Karpas-422 (cell line): ENCODE results near the gene DDX21. TPM values are rescaled to one million over a fixed set of nuclear protein-coding genes. Genes with fewer than 3 reads are reported as not detected.

Source experiments
- DNase-seq: peaks from one replicate; pipeline ENCODE4 v3.0.0-alpha.2; 2015
- H2AFZ ChIP-seq: fragments of 200-600 bp; sonication (generic); 2 replicates; pipeline ENCODE4 v1.6.1; 2014; ENCODE audit warnings: antibody characterized with exemption, low read length, mixed read lengths
- H3K27ac ChIP-seq: fragments of 200-600 bp; sonication (generic); 2 replicates; pipeline ENCODE4 v1.5.1; 2014; ENCODE audit warnings: mild to moderate bottlenecking, low read length, moderate library complexity
- H3K27me3 ChIP-seq: fragments of 200-600 bp; sonication (generic); 2 replicates; pipeline ENCODE4 v1.6.1; 2014; ENCODE audit warnings: low read length, mixed read lengths
- H3K36me3 ChIP-seq: fragments of 200-600 bp; sonication (generic); 2 replicates; pipeline ENCODE4 v1.6.1; 2014; ENCODE audit warnings: low read length, mixed read lengths; ENCODE audit not compliant: insufficient read depth
- H3K4me1 ChIP-seq: fragments of 200-600 bp; sonication (generic); 2 replicates; pipeline ENCODE4 v1.6.1; 2014; ENCODE audit warnings: mild to moderate bottlenecking, low read length, mixed read lengths
- H3K4me2 ChIP-seq: fragments of 200-600 bp; sonication (generic); 2 replicates; pipeline ENCODE4 v1.6.1; 2014; ENCODE audit warnings: low read length, low read depth, mild to moderate bottlenecking; ENCODE audit not compliant: poor library complexity, severe bottlenecking
- H3K4me3 ChIP-seq: fragments of 200-600 bp; sonication (generic); 2 replicates; pipeline ENCODE4 v1.5.1; 2014; ENCODE audit warnings: mild to moderate bottlenecking, antibody characterized with exemption, low read length, mixed read lengths
- H3K79me2 ChIP-seq: fragments of 200-600 bp; sonication (generic); 2 replicates; pipeline ENCODE4 v1.6.1; 2014; ENCODE audit warnings: mild to moderate bottlenecking, low read length, mixed read lengths
- H3K9ac ChIP-seq: fragments of 200-600 bp; sonication (generic); 2 replicates; pipeline ENCODE4 v1.6.0; 2014; ENCODE audit warnings: low read length
- H3K9me2 ChIP-seq: fragments of 200-600 bp; sonication (generic), shearing (Covaris generic); replicated peaks from 2 replicates; pipeline ENCODE4 v1.6.0; 2014; ENCODE audit warnings: mild to moderate bottlenecking, low read length, moderate library complexity; ENCODE audit not compliant: insufficient read depth
- H3K9me3 ChIP-seq: fragments of 300-700, 200-600 bp; sonication (generic); 2 replicates; pipeline ENCODE4 v1.6.1; 2014; ENCODE audit warnings: low read length, mixed read lengths
- H4K20me1 ChIP-seq: fragments of 200-600 bp; sonication (generic); 2 replicates; pipeline ENCODE4 v1.6.1; 2014; ENCODE audit warnings: mild to moderate bottlenecking, antibody characterized with exemption, low read length, low read depth; ENCODE audit not compliant: insufficient read depth
- total RNA-seq: library from RNA; depleted of rRNA; stranded (reverse); fragments of >200 nt; shearing (Covaris generic); gene quantifications from 2 replicates; pipeline ENCODE4 v1.2.3, GENCODE V29; 2014; ENCODE audit warnings: low replicate concordance

Gene DDX21
- total RNA-seq, 1 experiment from 2014 or later = 89.8 TPM

DNA sequence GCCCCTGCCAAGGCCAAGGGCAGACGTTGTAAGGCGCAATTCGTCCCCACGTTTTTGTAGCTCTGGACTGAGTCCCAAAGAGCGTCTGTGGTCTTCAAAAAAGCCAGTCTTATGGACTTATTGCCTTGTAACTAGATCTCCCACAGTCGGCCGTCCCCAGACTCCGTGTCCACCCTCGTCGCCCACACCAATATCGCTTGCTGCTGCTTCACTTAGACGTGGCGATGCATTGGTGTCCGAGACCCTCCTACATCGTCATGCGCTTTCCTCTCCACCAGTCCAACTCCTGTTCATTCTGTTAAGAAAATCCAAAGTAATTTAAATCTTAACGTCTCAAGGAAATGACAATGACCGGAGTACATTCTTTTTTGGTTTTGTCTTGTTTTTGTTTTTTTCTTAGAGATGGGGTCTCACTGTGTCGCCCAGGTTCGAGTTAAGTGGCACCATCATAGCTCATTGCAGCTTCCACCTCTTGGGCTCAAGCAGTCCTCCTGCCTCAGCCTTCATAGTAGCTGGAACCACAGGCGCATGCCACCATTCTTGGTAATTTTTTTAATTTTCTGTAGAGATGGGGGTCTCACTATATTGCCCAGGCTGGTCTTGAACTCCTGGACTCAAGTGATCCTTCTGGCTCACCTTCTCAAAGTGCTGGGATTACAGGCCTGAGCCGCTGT, 33.5 kb downstream of the DDX21 start:
- Histone ChIP-seq H3K4me2 (peak overlapping the region; percentile 68), H3K27ac (no peak overlapping the region), H3K9ac (peak overlapping the region; percentile 86), H3K4me1 (peaks cover 22% of the 10 kb centered on the region), H3K27me3 (no peaks in the 10 kb centered on the region), H4K20me1 (no peaks in the 10 kb centered on the region), H2AFZ (no peak overlapping the region; the same call in 1 of the 2 replicates), H3K9me2 (no peaks in the 10 kb centered on the region), H3K4me3 (peak overlapping the region; percentile 94), H3K36me3 (peaks cover 12% of the 10 kb centered on the region), H3K79me2 (peaks cover 57% of the 10 kb centered on the region), H3K9me3 (no peaks in the 10 kb centered on the region)
- DNase-seq = no peak

DNA sequence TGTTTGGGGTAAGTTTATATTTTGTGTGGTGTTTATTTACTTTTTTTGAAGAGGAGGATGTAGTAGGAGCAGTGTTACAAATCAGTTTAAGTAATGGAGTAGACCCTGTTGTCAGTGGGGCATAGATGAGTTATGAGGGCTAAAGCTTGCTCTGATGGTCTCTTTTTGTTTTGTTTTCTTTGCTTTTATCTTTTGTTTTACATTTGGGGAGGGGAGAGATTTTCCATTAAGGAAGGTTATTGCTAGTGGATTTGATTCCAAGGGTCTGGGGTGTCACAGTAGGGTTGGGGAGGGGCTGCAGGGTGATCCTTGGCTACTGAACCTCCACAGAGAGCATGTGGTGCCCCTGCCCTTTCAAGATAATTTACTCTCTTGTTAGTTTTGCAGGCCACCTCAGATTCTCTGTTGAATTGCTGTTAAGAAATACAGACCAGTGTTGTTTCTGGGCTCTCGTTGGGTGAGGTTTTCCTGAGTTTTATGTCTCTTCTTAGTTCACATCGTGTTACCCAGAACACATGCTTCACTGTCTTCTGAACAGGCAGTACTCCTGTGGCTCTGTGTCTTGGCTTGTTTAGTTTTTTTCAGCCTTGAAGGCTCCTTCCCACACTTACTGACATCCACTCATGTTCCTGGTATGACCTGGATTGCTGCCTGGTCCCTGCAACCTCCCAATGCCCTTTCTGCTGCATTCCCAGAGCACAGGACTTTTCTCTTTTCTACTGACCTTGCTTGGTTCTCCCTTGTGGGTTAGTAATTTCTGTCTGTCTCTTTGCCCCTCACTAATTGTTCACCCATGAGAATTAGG, 36.9 kb downstream of the DDX21 start:
- no peaks in the 10 kb centered on the region for H3K9me2 ChIP-seq
- H3K9ac ChIP-seq = no peak overlapping the region
- no peaks in the 10 kb centered on the region for H3K27me3 ChIP-seq
- no peaks in the 10 kb centered on the region; the same call in 1 of the 2 replicates for H3K36me3 ChIP-seq
- H3K79me2 ChIP-seq = peaks cover 85% of the 10 kb centered on the region
- no peak for DNase-seq
- no peaks in the 10 kb centered on the region for H3K9me3 ChIP-seq
- H3K4me3 ChIP-seq = no peak overlapping the region
- H3K4me2 ChIP-seq = no peak overlapping the region
- peaks cover 19% of the 10 kb centered on the region for H3K4me1 ChIP-seq
- H2AFZ ChIP-seq = no peak overlapping the region
- H4K20me1 ChIP-seq = no peaks in the 10 kb centered on the region
- H3K27ac ChIP-seq = no peak overlapping the region

DNA sequence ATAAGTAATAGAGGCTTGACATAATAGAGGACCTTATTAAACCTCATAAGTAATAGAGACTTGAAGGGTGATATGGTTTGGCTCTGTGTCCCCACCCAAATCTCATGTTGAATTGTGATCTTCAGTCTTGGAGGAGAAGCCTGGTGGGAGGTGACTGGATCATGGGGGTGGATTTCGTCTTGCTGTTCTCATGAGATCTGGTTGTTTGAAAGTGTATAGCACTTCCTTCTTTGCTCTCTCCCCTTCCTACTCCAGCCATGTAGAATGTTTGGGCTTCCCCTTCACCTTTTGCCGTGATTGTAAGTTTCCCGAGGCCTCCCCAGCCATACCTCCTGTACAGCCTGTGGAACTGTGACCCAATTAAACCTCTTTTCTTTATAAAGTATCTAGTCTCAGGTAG, 41.2 kb downstream of the DDX21 start:
- Histone ChIP-seq H3K27ac (no peak overlapping the region), H3K4me2 (no peak overlapping the region)
- DNase-seq = no peak

DNA sequence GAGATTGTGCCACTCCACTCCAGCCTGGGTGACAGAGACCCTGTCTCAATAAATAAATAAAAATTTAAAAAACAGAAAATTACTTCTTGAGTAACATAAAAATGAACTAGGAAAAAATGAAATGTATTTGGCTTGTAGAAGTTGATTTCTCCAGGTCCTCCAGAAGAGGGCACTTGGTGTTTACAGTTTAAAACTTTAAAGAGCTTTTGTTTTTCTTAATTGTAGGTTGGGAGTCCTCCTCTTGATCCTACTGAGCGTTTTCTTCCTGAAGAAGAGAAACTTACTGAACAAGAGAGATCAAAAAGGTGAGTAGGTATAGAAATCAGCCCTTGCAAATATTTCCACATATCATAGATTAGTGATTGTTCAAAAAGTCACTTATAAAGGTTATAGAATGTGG, 48.9 kb downstream of the DDX21 start:
- no peak overlapping the region for H2AFZ ChIP-seq
- no peak overlapping the region for H3K9ac ChIP-seq
- H3K9me3 ChIP-seq = no peaks in the 10 kb centered on the region
- peaks cover 7% of the 10 kb centered on the region; the same call in 1 of the 2 replicates for H3K36me3 ChIP-seq
- H3K4me1 ChIP-seq = peaks cover 11% of the 10 kb centered on the region
- H3K27me3 ChIP-seq = no peaks in the 10 kb centered on the region
- H3K9me2 ChIP-seq = no peaks in the 10 kb centered on the region
- H3K79me2 ChIP-seq = peaks cover 20% of the 10 kb centered on the region
- no peaks in the 10 kb centered on the region for H4K20me1 ChIP-seq
- peak; percentile 57 for DNase-seq
- H3K4me2 ChIP-seq = no peak overlapping the region
- no peak overlapping the region for H3K27ac ChIP-seq
- no peak overlapping the region for H3K4me3 ChIP-seq

More for the DNA sequence above, 41.2 kb downstream of the DDX21 start:
- Histone ChIP-seq H3K9me2 (no peaks in the 10 kb centered on the region), H4K20me1 (no peaks in the 10 kb centered on the region), H3K27me3 (no peaks in the 10 kb centered on the region), H3K9ac (no peak overlapping the region), H3K9me3 (no peaks in the 10 kb centered on the region), H3K36me3 (no peaks in the 10 kb centered on the region), H3K4me3 (no peak overlapping the region), H3K79me2 (peaks cover 74% of the 10 kb centered on the region), H2AFZ (no peak overlapping the region), H3K4me1 (peaks cover 11% of the 10 kb centered on the region)

DNA sequence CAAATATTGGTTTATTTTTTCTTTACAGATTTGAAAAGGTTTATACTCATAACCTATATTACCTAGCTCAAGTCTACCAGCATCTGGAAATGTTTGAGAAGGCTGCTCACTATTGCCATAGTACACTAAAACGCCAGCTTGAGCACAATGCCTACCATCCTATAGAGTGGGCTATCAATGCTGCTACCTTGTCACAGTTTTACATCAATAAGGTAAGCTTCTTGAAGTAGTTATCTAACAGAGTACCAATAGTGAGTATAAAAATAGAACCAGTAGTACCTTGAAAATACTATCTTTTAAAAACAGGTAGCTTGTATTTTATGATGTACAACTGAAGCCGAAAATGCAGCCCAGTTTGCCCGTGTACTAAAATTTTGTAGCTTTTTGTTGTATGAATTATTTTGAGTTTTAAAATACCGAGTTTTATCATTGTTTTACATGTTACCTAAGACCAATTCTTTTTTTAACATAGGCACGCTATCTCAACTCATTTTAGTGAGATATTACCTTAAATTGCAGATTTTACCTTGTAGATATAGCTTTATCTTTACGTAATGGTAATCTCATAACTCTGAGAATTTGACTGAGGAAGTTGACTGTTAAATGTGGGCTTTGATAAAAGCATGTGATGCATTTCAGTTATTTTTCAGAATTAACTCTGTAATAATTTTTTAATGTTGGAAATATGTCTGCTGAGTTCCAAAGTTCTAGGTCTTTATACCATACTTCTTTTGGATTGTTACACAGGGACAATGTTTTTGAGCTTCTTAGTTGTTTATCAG, 49.9 kb downstream of the DDX21 start:
- no peaks in the 10 kb centered on the region for H4K20me1 ChIP-seq
- DNase-seq = no peak
- H2AFZ ChIP-seq = no peak overlapping the region
- H3K79me2 ChIP-seq = peaks cover 9% of the 10 kb centered on the region
- no peak overlapping the region for H3K9ac ChIP-seq
- H3K4me1 ChIP-seq = peaks cover under 1% of the 10 kb centered on the region
- H3K27ac ChIP-seq = no peak overlapping the region
- H3K4me3 ChIP-seq = no peak overlapping the region
- H3K9me3 ChIP-seq = no peaks in the 10 kb centered on the region
- H3K27me3 ChIP-seq = no peaks in the 10 kb centered on the region
- peaks cover 10% of the 10 kb centered on the region; the same call in 1 of the 2 replicates for H3K36me3 ChIP-seq
- no peak overlapping the region for H3K4me2 ChIP-seq
- H3K9me2 ChIP-seq = no peaks in the 10 kb centered on the region

DNA sequence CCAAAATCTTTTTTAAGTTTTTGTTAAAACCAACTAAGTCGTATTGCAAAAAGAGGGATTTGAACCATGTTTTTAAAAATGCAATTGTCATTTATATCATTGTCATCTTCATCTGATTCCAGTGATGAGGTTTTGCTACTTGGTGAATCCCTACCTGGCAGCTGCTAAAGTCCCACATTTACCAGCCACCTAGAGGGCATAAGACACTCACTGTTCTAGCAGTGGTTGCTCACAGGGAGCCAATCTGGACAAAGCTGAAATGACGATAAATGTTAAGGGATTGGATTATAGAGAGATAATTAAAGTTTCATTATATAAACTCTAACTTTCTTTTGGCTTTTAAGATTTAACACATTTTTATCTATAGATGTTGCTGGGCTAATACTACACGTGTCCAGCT, 51.3 kb downstream of the DDX21 start:
- DNase-seq = no peak
- H2AFZ ChIP-seq = no peak overlapping the region
- no peak overlapping the region for H3K4me2 ChIP-seq
- no peak overlapping the region for H3K4me3 ChIP-seq
- H3K27ac ChIP-seq = no peak overlapping the region
- H3K79me2 ChIP-seq = peaks cover 7% of the 10 kb centered on the region
- no peaks in the 10 kb centered on the region for H3K9me2 ChIP-seq
- no peaks in the 10 kb centered on the region for H3K9me3 ChIP-seq
- no peaks in the 10 kb centered on the region for H3K4me1 ChIP-seq
- H3K9ac ChIP-seq = no peak overlapping the region
- H3K27me3 ChIP-seq = no peaks in the 10 kb centered on the region
- peaks cover 16% of the 10 kb centered on the region; the same call in 1 of the 2 replicates for H3K36me3 ChIP-seq
- no peaks in the 10 kb centered on the region for H4K20me1 ChIP-seq

DNA sequence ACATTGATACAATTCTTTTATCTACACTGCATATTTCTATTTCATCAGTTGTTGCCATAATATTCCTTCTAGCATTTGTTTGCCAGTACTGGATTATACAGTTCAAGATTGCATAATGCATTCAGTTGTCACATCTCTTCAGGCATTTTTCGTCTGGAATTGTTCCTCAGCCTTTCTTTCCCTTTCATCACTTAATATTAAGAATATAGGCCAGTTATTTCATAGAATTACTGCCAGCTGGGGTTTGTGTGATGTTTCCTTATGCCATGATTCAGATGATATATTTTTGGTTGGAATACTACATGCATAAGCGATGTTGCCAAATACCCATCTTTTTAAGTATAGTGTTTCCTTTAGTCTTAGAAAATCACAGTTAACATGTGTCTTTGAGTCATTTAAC, 53.4 kb downstream of the DDX21 start:
- Histone ChIP-seq H3K36me3 (peaks cover 16% of the 10 kb centered on the region; the same call in 1 of the 2 replicates), H3K9me2 (no peaks in the 10 kb centered on the region), H3K9me3 (no peaks in the 10 kb centered on the region), H3K27ac (no peak overlapping the region), H3K9ac (no peak overlapping the region), H4K20me1 (no peaks in the 10 kb centered on the region), H3K4me2 (no peak overlapping the region), H2AFZ (no peak overlapping the region), H3K79me2 (no peaks in the 10 kb centered on the region), H3K4me3 (no peak overlapping the region), H3K27me3 (no peaks in the 10 kb centered on the region), H3K4me1 (no peaks in the 10 kb centered on the region)
- DNase-seq = no peak

DNA sequence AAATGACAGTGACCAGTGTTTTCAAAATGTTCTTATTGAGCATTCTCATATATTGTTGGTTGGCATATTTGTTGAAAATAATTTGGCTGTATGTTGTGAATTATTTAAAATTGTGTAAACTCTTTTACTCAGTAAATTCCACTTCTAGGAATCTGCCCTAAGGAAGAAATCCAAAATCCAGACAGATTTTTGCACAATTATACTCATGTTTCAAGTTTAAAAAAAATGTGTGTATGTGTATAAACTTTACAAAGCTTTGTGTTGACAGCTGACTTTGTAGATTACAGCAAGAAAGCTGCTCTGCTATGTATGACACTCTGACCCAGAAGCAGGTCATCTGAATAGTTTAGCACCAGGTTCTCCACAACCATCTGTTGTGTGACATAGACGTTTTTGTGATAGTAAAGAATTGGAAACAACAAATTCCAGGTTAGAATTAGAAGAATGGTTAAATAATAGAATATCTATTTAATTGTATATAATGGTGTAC, 54.2 kb downstream of the DDX21 start:
- H3K4me1 ChIP-seq = no peaks in the 10 kb centered on the region
- H3K27me3 ChIP-seq = no peaks in the 10 kb centered on the region
- no peak overlapping the region for H3K4me2 ChIP-seq
- no peak for DNase-seq
- no peak overlapping the region for H3K4me3 ChIP-seq
- no peak overlapping the region for H3K9ac ChIP-seq
- H4K20me1 ChIP-seq = no peaks in the 10 kb centered on the region
- no peak overlapping the region for H3K27ac ChIP-seq
- peaks cover 16% of the 10 kb centered on the region; the same call in 1 of the 2 replicates for H3K36me3 ChIP-seq
- no peak overlapping the region for H2AFZ ChIP-seq
- H3K9me2 ChIP-seq = no peaks in the 10 kb centered on the region
- H3K79me2 ChIP-seq = no peaks in the 10 kb centered on the region
- H3K9me3 ChIP-seq = no peaks in the 10 kb centered on the region
